GM21390 (cell line): Measurements from ENCODE around the gene SIGLEC10.

Experiments used
- ATAC-seq: cut with Tn5 transposase; IDR thresholded peaks from one replicate; pipeline ENCODE4 v1.9.1; 2021; ENCODE audit not compliant: unreplicated experiment

Gene SIGLEC10

DNA sequence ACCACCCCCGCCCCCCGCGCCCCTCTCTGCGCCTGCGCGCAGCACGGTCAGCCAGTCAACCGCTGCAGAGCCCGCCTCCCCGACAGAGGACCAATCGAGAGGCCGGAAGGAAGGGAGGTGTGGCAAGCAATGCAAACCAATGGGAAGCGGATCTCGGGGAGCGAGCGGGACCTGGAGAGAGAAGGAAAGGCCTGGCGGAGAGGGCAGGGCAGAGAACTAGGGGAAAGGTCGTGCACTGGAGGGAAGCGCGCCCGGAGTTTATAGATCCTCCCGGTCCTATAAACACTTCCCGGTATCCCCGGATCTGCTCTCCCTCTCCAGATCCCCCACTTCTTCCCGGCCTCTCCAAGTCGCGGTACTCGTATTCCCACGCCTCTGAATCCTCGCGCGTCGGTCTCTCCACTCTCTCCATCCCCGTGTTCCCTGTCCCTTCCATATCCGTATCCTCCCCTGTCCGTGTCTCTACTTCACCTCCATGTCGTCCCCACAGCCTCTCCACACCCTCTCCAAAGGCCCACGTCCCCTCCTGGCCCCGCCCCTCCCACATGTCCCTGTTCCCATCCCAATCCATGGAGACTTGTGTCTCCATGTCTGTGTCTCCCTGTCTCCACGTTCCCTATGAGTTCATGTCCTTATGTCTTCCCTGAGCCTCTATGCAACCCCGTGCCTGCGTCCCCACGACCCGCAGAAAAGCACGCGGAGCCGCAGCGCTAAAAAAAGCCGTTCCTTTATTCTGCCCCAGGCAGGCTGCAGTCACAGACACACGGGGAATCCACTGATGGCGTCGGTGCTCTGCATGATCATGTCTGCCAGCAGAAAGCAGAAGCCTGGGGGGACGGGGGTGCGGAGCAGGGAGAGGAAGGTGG lies 50.8 kb downstream of the SIGLEC10 start:
- peak; percentile 41 for ATAC-seq

DNA sequence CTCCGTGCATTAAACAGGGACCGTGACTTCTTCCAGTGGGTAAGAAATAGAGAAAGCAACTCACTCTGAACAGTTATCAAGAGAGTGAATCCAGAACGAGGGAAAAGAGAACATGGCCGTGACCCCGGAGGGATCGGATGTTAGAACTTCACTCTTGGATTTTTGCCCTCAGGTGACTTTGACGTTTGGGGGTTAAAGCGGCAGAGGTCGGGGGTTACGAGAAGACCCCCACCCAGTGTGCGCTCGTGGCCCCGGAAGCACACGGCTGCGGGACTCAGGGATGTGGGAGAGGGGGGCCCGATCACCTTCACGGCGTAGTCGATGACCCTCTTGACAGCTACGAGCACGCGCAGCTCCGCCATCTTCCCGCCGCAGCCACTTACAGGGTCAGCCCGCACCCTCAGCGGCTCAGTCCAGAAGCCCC lies 51.5 kb downstream of the SIGLEC10 start, which contains the start of gene ETFB:
Gene ETFB, minus strand, starts transcription at position 424 of the 424 bp plus-strand sequence. Its CDS starts 62 bp downstream, at position 362.
- no peak for ATAC-seq

DNA sequence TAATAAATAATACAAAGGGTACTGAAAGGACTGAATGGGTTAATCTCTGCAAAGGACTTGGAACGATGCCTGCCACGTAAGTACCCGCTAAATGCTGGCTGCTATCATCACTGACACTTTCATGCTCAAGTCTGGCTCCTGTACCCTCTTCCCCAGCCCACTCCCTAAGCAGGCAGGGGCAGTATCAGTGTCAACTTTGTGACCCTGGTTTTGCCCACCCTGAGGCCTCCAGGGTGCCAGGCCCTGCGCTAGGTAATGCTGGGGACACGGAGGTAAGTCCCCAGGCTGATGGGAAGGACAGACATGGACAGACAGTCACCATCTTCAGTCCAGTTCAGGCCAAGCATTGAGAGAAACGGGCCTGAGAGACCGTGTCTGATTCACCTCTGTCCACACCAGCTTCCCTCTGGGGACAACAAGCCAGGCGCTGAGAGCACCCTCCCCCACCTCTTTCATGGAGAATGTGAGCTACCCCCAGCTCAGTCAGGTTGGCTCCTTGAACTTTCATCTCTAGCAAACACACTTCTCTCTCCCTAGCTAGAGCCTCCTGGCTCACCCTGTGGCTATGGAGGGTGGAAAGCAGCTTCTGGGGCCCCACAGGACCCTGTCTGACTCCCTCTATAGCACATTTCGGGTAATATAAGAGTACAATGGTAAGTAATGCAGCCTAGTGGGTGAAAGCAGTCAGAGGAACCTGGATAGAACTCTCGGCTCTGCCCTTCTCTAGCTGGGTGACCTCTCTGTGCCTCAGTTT lies 52.1 kb downstream of the SIGLEC10 start:
- no peak for ATAC-seq

DNA sequence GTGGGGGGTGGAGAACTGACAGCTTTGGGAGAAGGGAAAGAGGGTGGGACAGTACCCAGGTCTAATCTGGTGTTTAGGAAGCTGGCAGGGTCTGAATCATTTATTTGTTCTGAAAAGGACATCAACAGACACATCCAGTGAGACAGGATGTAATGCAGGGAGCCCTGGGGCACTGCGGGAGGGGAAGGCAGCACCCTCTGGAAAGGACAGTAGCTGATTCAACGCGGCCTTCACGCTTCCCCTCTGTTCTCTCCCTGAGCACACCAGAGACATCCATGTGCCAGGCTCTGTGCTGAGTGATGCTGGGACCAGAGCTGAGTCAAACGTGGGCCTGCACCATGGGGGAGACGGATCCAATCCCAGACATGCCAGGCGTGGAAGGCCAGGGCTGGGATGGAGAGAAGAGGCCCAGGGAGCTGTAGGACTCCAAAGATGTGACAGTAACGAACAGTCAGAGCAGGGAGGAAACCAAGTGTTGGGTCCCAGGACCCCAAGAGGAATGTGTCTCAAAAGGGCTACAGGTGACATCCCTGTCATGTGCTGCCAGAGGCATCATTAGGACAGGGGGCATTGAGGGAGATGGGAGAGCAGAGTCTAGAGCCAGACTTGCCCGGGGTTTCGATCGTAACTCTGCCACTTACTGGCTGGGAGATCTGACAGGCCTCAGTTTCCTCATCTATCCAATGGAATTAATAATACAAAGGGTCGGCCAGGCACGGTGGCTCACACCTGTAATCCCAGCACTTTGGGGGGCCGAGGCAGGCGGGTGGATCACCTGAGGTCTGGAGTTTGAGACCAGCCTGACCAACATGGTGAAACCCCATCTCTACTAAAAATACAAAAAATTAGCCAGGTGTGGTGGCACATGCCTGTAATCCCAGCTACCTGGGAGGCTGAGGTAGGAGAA lies 53.0 kb downstream of the SIGLEC10 start:
- ATAC-seq: no peak

DNA sequence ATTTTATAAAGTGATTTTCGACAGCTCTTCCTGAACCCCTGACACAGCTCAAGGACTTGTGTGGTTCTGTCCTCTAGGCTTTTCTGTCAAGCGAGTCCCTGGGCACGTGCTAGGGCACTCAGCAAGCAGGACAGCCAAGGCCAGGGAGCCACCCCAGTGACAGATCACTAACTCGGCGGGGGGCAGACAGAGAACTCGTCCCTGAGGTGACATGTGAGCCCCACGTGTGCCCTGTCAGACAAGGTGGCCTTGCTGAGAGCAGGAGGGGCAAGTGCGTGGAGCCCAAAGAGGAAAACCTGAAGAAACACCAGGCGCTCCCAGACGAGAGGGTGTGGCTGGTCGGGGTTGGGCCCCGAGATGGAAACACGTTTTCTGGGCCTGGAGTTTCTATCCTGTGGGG lies 56.2 kb downstream of the SIGLEC10 start:
- ATAC-seq: no peak
